GM12878 (cell line): ENCODE data around the gene ANKRD33B. TPM values are rescaled to one million over a fixed set of nuclear protein-coding genes. Genes with fewer than 3 reads are reported as not detected.

Source experiments
- ATAC-seq: fragments of 200-7000 bp; cut with Tn5 transposase; 3 replicates; pipeline ENCODE4 v1.9.1; 2020; ENCODE audit warnings: mild to moderate bottlenecking, moderate library complexity
- BruUV-seq: library from RNA; stranded (reverse); fragments of 400-500 nt; replicated peaks from 2 replicates; lab custom pipeline; 2021; lab: Mats Ljungman, UMichigan
- CTCF ChIA-PET: fragments of 300-600 bp; sonication (Branson Sonifier 250); formaldehyde crosslinking; extraction: SDS; loops from one replicate; lab custom pipeline; 2021; ENCODE audit warnings: inconsistent platforms; lab: Yijun Ruan, JAX
- POLR2A ChIA-PET: fragments of 350-600 bp; formaldehyde crosslinking; extraction: SDS; loops from one replicate; lab custom pipeline; 2021; ENCODE audit warnings: inconsistent platforms; lab: Charles Lee
- RAD21 ChIA-PET: fragments of 300-600 bp; sonication (Branson Sonifier 250); formaldehyde crosslinking; loops from one replicate; lab custom pipeline; 2023; ENCODE audit warnings: antibody characterized with exemption; ENCODE audit not compliant: unreplicated experiment; lab: Charles Lee
- SMC1A ChIA-PET: fragments of 300-600 bp; sonication (Branson Sonifier 250); formaldehyde crosslinking; loops from one replicate; lab custom pipeline; 2023; ENCODE audit not compliant: unreplicated experiment, uncharacterized antibody; lab: Charles Lee
- DNase-seq: peaks from one replicate; pipeline ENCODE4 v3.0.0-alpha.2; 2011; ENCODE audit warnings: low read depth, low spot score
- FAIRE-seq: peaks from 3 replicates; lab custom pipeline; 2011; peaks lifted over from hg19 to GRCh38; lab: Jason Lieb, UNC
- H2AFZ ChIP-seq: 2 replicates; pipeline ENCODE4 v1.6.0; 2011; ENCODE audit warnings: low read depth, low read length, control low read depth; ENCODE audit not compliant: control insufficient read depth
- H3K27ac ChIP-seq: 2 replicates; pipeline ENCODE4 v1.5.1; 2011; ENCODE audit warnings: control low read depth; ENCODE audit not compliant: control insufficient read depth, insufficient read depth
- H3K27me3 ChIP-seq, 2 experiments: replicated peaks in 1 of 2; 2 replicates each; pipeline versions ENCODE4 v1.6.0 to v1.6.1; 2011; ENCODE audit warnings: low read length in 1 of 2; ENCODE audit not compliant: control insufficient read depth in 2 of 2, insufficient read depth in 2 of 2
- H3K36me3 ChIP-seq, 2 experiments: 2 replicates each; pipeline ENCODE4 v1.5.1; 2011; ENCODE audit warnings: low read length in 1 of 2; ENCODE audit not compliant: control insufficient read depth in 2 of 2, insufficient read depth in 2 of 2
- H3K4me1 ChIP-seq: 2 replicates; pipeline ENCODE4 v1.6.1; 2011; ENCODE audit warnings: mild to moderate bottlenecking, low read length, moderate library complexity, mixed read lengths; ENCODE audit not compliant: control insufficient read depth, insufficient read depth
- H3K4me2 ChIP-seq: 2 replicates; pipeline ENCODE4 v1.6.0; 2011; ENCODE audit warnings: control low read depth; ENCODE audit not compliant: control insufficient read depth, insufficient read depth
- H3K4me3 ChIP-seq: fragments of 200-600 bp; sonication (generic); 2 replicates; pipeline ENCODE4 v1.5.1; 2016
- H3K79me2 ChIP-seq: 2 replicates; pipeline ENCODE4 v1.6.0; 2011; ENCODE audit warnings: low read length; ENCODE audit not compliant: control insufficient read depth, insufficient read depth
- H3K9ac ChIP-seq: 2 replicates; pipeline ENCODE4 v1.8.0; 2011; ENCODE audit warnings: low read length, control low read depth, mixed read lengths; ENCODE audit not compliant: control insufficient read depth, insufficient read depth
- H3K9me3 ChIP-seq: replicated peaks from 3 replicates; pipeline ENCODE4 v1.5.1; 2011; ENCODE audit warnings: mild to moderate bottlenecking, low read length; ENCODE audit not compliant: control insufficient read depth, insufficient read depth
- H4K20me1 ChIP-seq: 2 replicates; pipeline ENCODE4 v1.6.0; 2011; ENCODE audit not compliant: control insufficient read depth, insufficient read depth
- CBX5 ChIP-seq: sonication (generic); IDR thresholded peaks from 2 replicates; pipeline ENCODE4 v1.6.1; 2016; ENCODE audit warnings: low read depth, moderate library complexity, mild to moderate bottlenecking, inconsistent platforms
- EED ChIP-seq: sonication (generic); IDR thresholded peaks from 2 replicates; pipeline ENCODE4 v1.6.1; 2016; ENCODE audit warnings: antibody characterized with exemption, low read depth
- EZH2 ChIP-seq: IDR thresholded peaks from 2 replicates; pipeline ENCODE4 v1.6.1; 2012; ENCODE audit warnings: low read depth, mild to moderate bottlenecking, control low read depth, inconsistent platforms, low read length, borderline replicate concordance; ENCODE audit not compliant: control insufficient read depth
- FOS ChIP-seq: IDR thresholded peaks from 3 replicates; pipeline ENCODE4 v1.6.1; 2011; ENCODE audit warnings: borderline replicate concordance; ENCODE audit not compliant: insufficient read length; ENCODE audit errors: extremely low read depth
- IRF4 ChIP-seq: IDR thresholded peaks from 2 replicates; pipeline ENCODE4 v1.6.1; 2011; ENCODE audit warnings: low read depth, low read length
- MAX ChIP-seq: IDR thresholded peaks from 2 replicates; pipeline ENCODE4 v1.6.1; 2012; ENCODE audit warnings: low read depth, low read length, improper control_type of control experiment
- MXI1 ChIP-seq: fragments of 150-350 bp; IDR thresholded peaks from 2 replicates; pipeline ENCODE4 v1.6.1; 2011; ENCODE audit warnings: low read depth, mild to moderate bottlenecking, inconsistent platforms, low read length, improper control_type of control experiment
- NFYB ChIP-seq: IDR thresholded peaks from 2 replicates; pipeline ENCODE4 v1.6.1; 2011; ENCODE audit warnings: low read depth, mild to moderate bottlenecking, low read length, improper control_type of control experiment, moderate library complexity; ENCODE audit not compliant: insufficient read depth
- NR2C1 ChIP-seq: fragments of 450-650 bp; IDR thresholded peaks from 2 replicates; pipeline ENCODE4 v1.6.1; 2017; ENCODE audit warnings: antibody characterized with exemption, mild to moderate bottlenecking, moderate library complexity
- NR2F1 ChIP-seq: fragments of 450-650 bp; conservative IDR thresholded peaks from 2 replicates; pipeline ENCODE4 v1.6.1; 2017; ENCODE audit warnings: mild to moderate bottlenecking
- RCOR1 ChIP-seq: conservative IDR thresholded peaks from 2 replicates; pipeline ENCODE4 v1.6.1; 2012; ENCODE audit warnings: low read depth, low read length, improper control_type of control experiment
- SIN3A ChIP-seq: IDR thresholded peaks from 2 replicates; pipeline ENCODE4 v1.6.1; 2012; ENCODE audit warnings: low read depth, low read length, improper control_type of control experiment
- SRF ChIP-seq, 2 experiments: IDR thresholded peaks; 2 replicates each; pipeline ENCODE4 v1.6.1; 2011; ENCODE audit warnings: low read depth in 2 of 2, low read length in 2 of 2, mild to moderate bottlenecking in 1 of 2, moderate library complexity in 1 of 2
- YBX1 ChIP-seq: fragments of 450-650 bp; IDR thresholded peaks from 2 replicates; pipeline ENCODE4 v1.6.1; 2016; ENCODE audit warnings: antibody characterized with exemption
- WGBS: methylation state at CpG from one replicate; pipeline ENCODE4 v1.1.6; 2016; ENCODE audit warnings: low lambda C conversion rate; ENCODE audit not compliant: insufficient replicate concordance, insufficient coverage; ENCODE audit errors: missing lambda C conversion rate; 5-methylcytosine and 5-hydroxymethylcytosine counted together
- in situ Hi-C: fragments of 300-500 bp; cut with MboI; formaldehyde crosslinking; loops from 9 replicates; pipeline ENCODE4 v1.14.3; 2018; ENCODE audit warnings: mixed read lengths
- intact Hi-C: fragments of 100-400 bp; cut with micrococcal nuclease; formaldehyde crosslinking; loops from one replicate; pipeline ENCODE4 v1.14.2; 2022; ENCODE audit not compliant: unreplicated experiment
- polyA plus RNA-seq, 11 experiments: library from polyadenylated mRNA; depleted of rRNA in 4 of 11; unstranded in 6 of 11; stranded (reverse) in 5 of 11; fragments of >200 nt; fragmentation: Nextera tagmentation in 4 of 11; fragmentation: Illumina TruSeq in 1 of 11; extraction: Ambion mirVana in 4 of 11; extraction: Trizol in 1 of 11; gene quantifications; 1 replicate in 1 of 11; 2 replicates in 10 of 11; pipeline versions ENCODE4 v1.2.1 to v1.2.3, GENCODE V29; 2011 to 2016; ENCODE audit warnings: inconsistent platforms in 2 of 11, missing spikeins in 2 of 11, low read depth in 1 of 11
- total RNA-seq, 4 experiments: library from RNA; depleted of rRNA in 3 of 4; stranded (reverse); fragments of >200 nt in 3 of 4; fragmentation: Illumina TruSeq in 1 of 4; extraction: Trizol in 1 of 4; gene quantifications; 2 replicates each; pipeline versions ENCODE4 v1.2.1 to v1.2.3, GENCODE V29; 2013 to 2021
- TF ChIP-seq, protein P1 (sequence below): IDR thresholded peaks from 2 replicates; pipeline ENCODE4 v1.6.1; 2011; ENCODE audit warnings: low read depth, low read length, improper control_type of control experiment, borderline replicate concordance
- TF ChIP-seq, protein P2 (sequence below): fragments of 450-650 bp; IDR thresholded peaks from 2 replicates; pipeline ENCODE4 v1.6.1; 2016; ENCODE audit warnings: mild to moderate bottlenecking
- TF ChIP-seq, protein P3 (sequence below): fragments of 450-650 bp; IDR thresholded peaks from 2 replicates; pipeline ENCODE4 v1.6.1; 2018; ENCODE audit warnings: borderline replicate concordance, mild to moderate bottlenecking; ENCODE audit not compliant: partially characterized antibody

The ANKRD33B gene
- total and polyA plus RNA-seq, 10 of the 15 experiments (the other 5 are each of a cell fraction or from before 2014, with no cell fraction given): 4.9 to 61.6 (median 15.6) TPM

DNA sequence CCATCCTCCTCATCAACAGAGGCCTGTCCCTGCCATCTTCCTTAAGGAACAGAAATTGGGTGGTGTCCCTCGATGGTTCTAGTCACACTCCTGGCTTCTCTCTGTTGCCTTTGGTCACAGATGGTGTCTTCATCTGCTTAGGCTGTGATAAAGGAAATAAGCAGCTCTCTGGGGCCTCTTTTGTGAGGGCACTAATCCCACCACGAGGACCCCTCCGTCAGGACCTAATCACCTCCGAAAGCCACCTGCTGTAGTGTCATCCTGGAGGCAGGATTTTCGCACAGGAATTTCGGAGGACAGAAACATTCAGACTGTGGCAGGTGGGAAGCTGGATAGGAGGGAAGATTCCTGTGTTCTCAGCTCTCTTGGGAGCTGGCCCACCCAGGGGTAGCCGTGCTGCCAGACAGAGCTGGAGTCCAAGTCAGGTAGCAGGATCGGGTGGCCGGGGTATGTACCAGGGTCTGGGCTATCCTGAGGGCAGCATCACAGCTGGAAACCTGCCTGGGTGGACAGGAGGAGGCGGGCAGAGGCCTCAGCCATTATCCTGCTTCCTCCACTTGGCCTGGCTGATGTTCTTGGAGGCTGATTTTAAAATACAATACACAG, 59.5 kb downstream of the ANKRD33B start:
- no peak for DNase-seq
- RAD21 ChIA-PET: interaction anchor here (1.2 to 7.5 kb wide), 3 partner anchors 15 to 169 kb away, joined by 5 to 186 read pairs (median 79); no protein-coding TSS in a partner anchor
- peaks cover 57% of the 10 kb centered on the region for H3K79me2 ChIP-seq
- H4K20me1 ChIP-seq: no peaks in the 10 kb centered on the region
- WGBS: 79% methylated on average over 10 of the region's 10 CpGs
- intact Hi-C loops: no loop called here
- H3K27ac ChIP-seq: no peak overlapping the region
- TF ChIP-seq IRF4 (no peak), YBX1 (no peak), FOS (no peak), NR2C1 (no peak), SRF (IDR thresholded peaks at IDR 0.05; ENCODE audit: low read depth in 2 of 2, low read length in 2 of 2) (no peak), NR2F1 (no peak), NFYB (no peak), EZH2 (no peak), CBX5 (no peak), EED (no peak), MAX (no peak), MXI1 (no peak), SIN3A (no peak), RCOR1 (no peak)
- TF ChIP-seq, protein P1, sequence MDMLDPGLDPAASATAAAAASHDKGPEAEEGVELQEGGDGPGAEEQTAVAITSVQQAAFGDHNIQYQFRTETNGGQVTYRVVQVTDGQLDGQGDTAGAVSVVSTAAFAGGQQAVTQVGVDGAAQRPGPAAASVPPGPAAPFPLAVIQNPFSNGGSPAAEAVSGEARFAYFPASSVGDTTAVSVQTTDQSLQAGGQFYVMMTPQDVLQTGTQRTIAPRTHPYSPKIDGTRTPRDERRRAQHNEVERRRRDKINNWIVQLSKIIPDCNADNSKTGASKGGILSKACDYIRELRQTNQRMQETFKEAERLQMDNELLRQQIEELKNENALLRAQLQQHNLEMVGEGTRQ: no peak
- TF ChIP-seq, protein P2, sequence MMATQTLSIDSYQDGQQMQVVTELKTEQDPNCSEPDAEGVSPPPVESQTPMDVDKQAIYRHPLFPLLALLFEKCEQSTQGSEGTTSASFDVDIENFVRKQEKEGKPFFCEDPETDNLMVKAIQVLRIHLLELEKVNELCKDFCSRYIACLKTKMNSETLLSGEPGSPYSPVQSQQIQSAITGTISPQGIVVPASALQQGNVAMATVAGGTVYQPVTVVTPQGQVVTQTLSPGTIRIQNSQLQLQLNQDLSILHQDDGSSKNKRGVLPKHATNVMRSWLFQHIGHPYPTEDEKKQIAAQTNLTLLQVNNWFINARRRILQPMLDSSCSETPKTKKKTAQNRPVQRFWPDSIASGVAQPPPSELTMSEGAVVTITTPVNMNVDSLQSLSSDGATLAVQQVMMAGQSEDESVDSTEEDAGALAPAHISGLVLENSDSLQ: no peak
- TF ChIP-seq, protein P3, sequence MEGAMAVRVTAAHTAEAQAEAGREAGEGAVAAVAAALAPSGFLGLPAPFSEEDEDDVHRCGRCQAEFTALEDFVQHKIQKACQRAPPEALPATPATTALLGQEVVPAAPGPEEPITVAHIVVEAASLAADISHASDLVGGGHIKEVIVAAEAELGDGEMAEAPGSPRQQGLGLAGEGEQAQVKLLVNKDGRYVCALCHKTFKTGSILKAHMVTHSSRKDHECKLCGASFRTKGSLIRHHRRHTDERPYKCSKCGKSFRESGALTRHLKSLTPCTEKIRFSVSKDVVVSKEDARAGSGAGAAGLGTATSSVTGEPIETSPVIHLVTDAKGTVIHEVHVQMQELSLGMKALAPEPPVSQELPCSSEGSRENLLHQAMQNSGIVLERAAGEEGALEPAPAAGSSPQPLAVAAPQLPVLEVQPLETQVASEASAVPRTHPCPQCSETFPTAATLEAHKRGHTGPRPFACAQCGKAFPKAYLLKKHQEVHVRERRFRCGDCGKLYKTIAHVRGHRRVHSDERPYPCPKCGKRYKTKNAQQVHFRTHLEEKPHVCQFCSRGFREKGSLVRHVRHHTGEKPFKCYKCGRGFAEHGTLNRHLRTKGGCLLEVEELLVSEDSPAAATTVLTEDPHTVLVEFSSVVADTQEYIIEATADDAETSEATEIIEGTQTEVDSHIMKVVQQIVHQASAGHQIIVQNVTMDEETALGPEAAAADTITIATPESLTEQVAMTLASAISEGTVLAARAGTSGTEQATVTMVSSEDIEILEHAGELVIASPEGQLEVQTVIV: no peak
- TF ChIP-seq, all 136 proteins: peak for 0
- ATAC-seq (no peak), FAIRE-seq (no peak)
- ChIA-PET SMC1A (interaction anchor here (1.5 to 12.0 kb wide), 3 partner anchors 13 to 170 kb away, joined by 4 to 192 read pairs (median 168); no protein-coding TSS in a partner anchor), CTCF (interaction anchor here (7.9 to 8.0 kb wide), 2 partner anchors 11 to 171 kb away, joined by 157 to 229 read pairs; no protein-coding TSS in a partner anchor), POLR2A (interaction anchor here (1.4 to 3.1 kb wide), 2 partner anchors 11 to 15 kb away, joined by 3 to 12 read pairs; no protein-coding TSS in a partner anchor)
- Histone ChIP-seq H2AFZ (no peak overlapping the region), H3K36me3 (peaks cover 29 to 30% of the 10 kb centered on the region in 2 experiments; a peak in 3 of 4 replicates), H3K4me1 (peaks cover 42% of the 10 kb centered on the region), H3K9me3 (no peaks in the 10 kb centered on the region), H3K4me3 (no peak overlapping the region), H3K27me3 (no peaks in the 10 kb centered on the region), H3K4me2 (no peak overlapping the region), H3K9ac (no peak overlapping the region)
- no TSS peak for BruUV-seq
- in situ Hi-C loops: no loop called here
